PC-9 (cell line): ENCODE measurements around the gene PCDHGB2. TPM values are rescaled to one million over a fixed set of nuclear protein-coding genes. Genes with fewer than 3 reads are reported as not detected.

Experiments
- BruUV-seq: library from RNA; stranded (reverse); fragments of 400-500 nt; replicated peaks from 2 replicates; lab custom pipeline; 2021; lab: Mats Ljungman, UMichigan
- CTCF ChIA-PET: fragments of 300-600 bp; sonication (Branson Sonifier 250); formaldehyde crosslinking; loops from one replicate; lab custom pipeline; 2022; ENCODE audit warnings: antibody characterized with exemption; lab: Charles Lee
- POLR2A ChIA-PET: fragments of 300-600 bp; sonication (Branson Sonifier 250); formaldehyde crosslinking; loops from one replicate; lab custom pipeline; 2022; ENCODE audit warnings: antibody characterized with exemption; ENCODE audit not compliant: unreplicated experiment; lab: Charles Lee
- DNase-seq, 2 experiments: peaks; one replicate each; pipeline versions ENCODE4 v3.0.0 to v3.0.0-alpha.2; 2015 to 2022; ENCODE audit warnings: mixed read lengths in 1 of 2
- H2AFZ ChIP-seq: fragments of 200-600 bp; sonication (generic); 2 replicates; pipeline ENCODE4 v1.8.1; 2017; ENCODE audit warnings: antibody characterized with exemption
- H3F3A ChIP-seq: fragments of 200-600 bp; sonication (generic); 2 replicates; pipeline ENCODE4 v1.8.1; 2017; ENCODE audit warnings: antibody characterized with exemption, mild to moderate bottlenecking, low read depth; ENCODE audit not compliant: insufficient read depth
- H3K27ac ChIP-seq: fragments of 200-600 bp; sonication (generic); 2 replicates; pipeline ENCODE4 v1.6.1; 2016; ENCODE audit warnings: mixed run types
- H3K27me3 ChIP-seq: fragments of 200-600 bp; sonication (generic); 2 replicates; pipeline ENCODE4 v1.6.1; 2016; ENCODE audit warnings: low read depth, mixed run types; ENCODE audit not compliant: insufficient read depth
- H3K36me3 ChIP-seq: fragments of 200-600 bp; sonication (generic); 2 replicates; pipeline ENCODE4 v1.6.1; 2016; ENCODE audit warnings: low read depth, mixed run types
- H3K4me1 ChIP-seq: fragments of 200-600 bp; sonication (generic); replicated peaks from 2 replicates; pipeline ENCODE4 v1.6.1; 2016; ENCODE audit warnings: mixed run types; ENCODE audit not compliant: insufficient read depth
- H3K4me2 ChIP-seq: fragments of 200-600 bp; sonication (generic); 2 replicates; pipeline ENCODE4 v1.6.1; 2017; ENCODE audit warnings: mixed run types
- H3K4me3 ChIP-seq: fragments of 200-600 bp; sonication (generic); 2 replicates; pipeline ENCODE4 v1.6.1; 2016; ENCODE audit warnings: mixed run types
- H3K79me2 ChIP-seq: fragments of 200-600 bp; sonication (generic); 2 replicates; pipeline ENCODE4 v1.6.1; 2017; ENCODE audit warnings: low read depth, mixed run types
- H3K9me2 ChIP-seq: fragments of 200-600 bp; sonication (generic); 2 replicates; pipeline ENCODE4 v1.8.1; 2017; ENCODE audit warnings: mild to moderate bottlenecking; ENCODE audit not compliant: insufficient read depth
- H3K9me3 ChIP-seq: fragments of 200-600 bp; sonication (generic); 2 replicates; pipeline ENCODE4 v1.8.1; 2016; ENCODE audit warnings: low read depth; ENCODE audit not compliant: insufficient read depth
- H4K20me1 ChIP-seq: fragments of 200-600 bp; sonication (generic); 2 replicates; pipeline ENCODE4 v1.8.1; 2017; ENCODE audit not compliant: insufficient read depth
- CTCF ChIP-seq: fragments of 200-600 bp; sonication (generic); conservative IDR thresholded peaks from 2 replicates; pipeline ENCODE4 v1.6.1; 2017; ENCODE audit warnings: mixed run types, antibody characterized with exemption, mild to moderate bottlenecking, moderate library complexity
- EZH2 ChIP-seq: fragments of 200-600 bp; sonication (generic); IDR thresholded peaks from 2 replicates; pipeline ENCODE4 v1.8.0; 2017; ENCODE audit warnings: antibody characterized with exemption, low read depth
- intact Hi-C: fragments of 100-400 bp; cut with micrococcal nuclease; formaldehyde crosslinking; loops from one replicate; pipeline ENCODE4 v1.10.0; 2022; ENCODE audit not compliant: unreplicated experiment
- total RNA-seq: library from RNA; stranded (reverse); gene quantifications from 2 replicates; pipeline ENCODE4 v1.2.3, GENCODE V29; 2021

The PCDHGB2 gene
- total RNA-seq, 1 experiment from 2014 or later = 0.28 TPM

GRCh38 chr5:141356133-141356532 lies 3.7 kb upstream of the PCDHGB2 start:
- DNase-seq = no peak
- H3K36me3 ChIP-seq = no peaks in the 10 kb centered on the region
- H3K4me3 ChIP-seq = no peak overlapping the region
- H3K4me1 ChIP-seq = no peaks in the 10 kb centered on the region
- ChIA-PET POLR2A (no interaction called here), CTCF (interaction anchor here (0.7 kb wide), 1 partner anchor 202 kb away, joined by 3 read pairs; no protein-coding TSS in a partner anchor)
- H3K9me2 ChIP-seq = no peaks in the 10 kb centered on the region
- no peaks in the 10 kb centered on the region; the same call in 1 of the 2 replicates for H3K27me3 ChIP-seq
- TF ChIP-seq EZH2 (no peak), CTCF (no peak)
- H3K79me2 ChIP-seq = no peaks in the 10 kb centered on the region
- intact Hi-C loops = no loop called here
- no peaks in the 10 kb centered on the region for H4K20me1 ChIP-seq
- BruUV-seq = no TSS peak
- no peak overlapping the region for H2AFZ ChIP-seq
- no peak overlapping the region for H3K27ac ChIP-seq
- H3K4me2 ChIP-seq = no peak overlapping the region
- H3K9me3 ChIP-seq = peaks cover 6% of the 10 kb centered on the region; the same call in 1 of the 2 replicates
- H3F3A ChIP-seq = no peaks in the 10 kb centered on the region

- no TSS peak for BruUV-seq
- no peaks in the 10 kb centered on the region for H3K9me2 ChIP-seq
- H3K4me3 ChIP-seq = no peak overlapping the region
- H3K36me3 ChIP-seq = no peaks in the 10 kb centered on the region
- no peaks in the 10 kb centered on the region for H3K4me1 ChIP-seq
- no peak overlapping the region for H2AFZ ChIP-seq
- no peak for TF ChIP-seq CTCF
- no peak for TF ChIP-seq EZH2
- peaks cover 7% of the 10 kb centered on the region; the same call in 1 of the 2 replicates for H3K9me3 ChIP-seq
- H3K4me2 ChIP-seq = no peak overlapping the region
- intact Hi-C loops = no loop called here
- no peaks in the 10 kb centered on the region for H3K79me2 ChIP-seq
- no peaks in the 10 kb centered on the region; the same call in 1 of the 2 replicates for H3K27me3 ChIP-seq
- POLR2A ChIA-PET = no interaction called here
- CTCF ChIA-PET = no interaction called here
- no peaks in the 10 kb centered on the region for H4K20me1 ChIP-seq
- H3K27ac ChIP-seq = no peak overlapping the region
- no peaks in the 10 kb centered on the region for H3F3A ChIP-seq
- no peak for DNase-seq
Measured at GRCh38 chr5:141356950-141357349, 2.8 kb upstream of the PCDHGB2 start.

- CTCF ChIA-PET = interaction anchor here (1.3 kb wide), 1 partner anchor 40 kb away, joined by 4 read pairs; the partner anchor contains the start of gene TAF7
- intact Hi-C loops = no loop called here
- POLR2A ChIA-PET = no interaction called here
- Histone ChIP-seq H3K4me2 (no peak overlapping the region), H4K20me1 (no peaks in the 10 kb centered on the region), H3K79me2 (no peaks in the 10 kb centered on the region), H3K9me2 (no peaks in the 10 kb centered on the region), H3K27ac (no peak overlapping the region), H3K9me3 (peaks cover 7% of the 10 kb centered on the region; the same call in 1 of the 2 replicates), H3K36me3 (no peaks in the 10 kb centered on the region), H3K4me3 (no peak overlapping the region), H3K27me3 (peaks cover 19% of the 10 kb centered on the region), H3F3A (no peaks in the 10 kb centered on the region), H3K4me1 (no peaks in the 10 kb centered on the region), H2AFZ (no peak overlapping the region)
- no peak for TF ChIP-seq CTCF
- TF ChIP-seq EZH2 = no peak
- no TSS peak for BruUV-seq
- DNase-seq = no peak
Measured at GRCh38 chr5:141360685-141361084, 891 bp downstream of the PCDHGB2 start.
